ENCODE results near the gene ZBED1.
"Not testable (repeated sequence)": the region's sequence is repeated elsewhere in the genome, so short reads cannot be mapped to it uniquely, and the experiment has no call there.

The ZBED1 gene

DNA sequence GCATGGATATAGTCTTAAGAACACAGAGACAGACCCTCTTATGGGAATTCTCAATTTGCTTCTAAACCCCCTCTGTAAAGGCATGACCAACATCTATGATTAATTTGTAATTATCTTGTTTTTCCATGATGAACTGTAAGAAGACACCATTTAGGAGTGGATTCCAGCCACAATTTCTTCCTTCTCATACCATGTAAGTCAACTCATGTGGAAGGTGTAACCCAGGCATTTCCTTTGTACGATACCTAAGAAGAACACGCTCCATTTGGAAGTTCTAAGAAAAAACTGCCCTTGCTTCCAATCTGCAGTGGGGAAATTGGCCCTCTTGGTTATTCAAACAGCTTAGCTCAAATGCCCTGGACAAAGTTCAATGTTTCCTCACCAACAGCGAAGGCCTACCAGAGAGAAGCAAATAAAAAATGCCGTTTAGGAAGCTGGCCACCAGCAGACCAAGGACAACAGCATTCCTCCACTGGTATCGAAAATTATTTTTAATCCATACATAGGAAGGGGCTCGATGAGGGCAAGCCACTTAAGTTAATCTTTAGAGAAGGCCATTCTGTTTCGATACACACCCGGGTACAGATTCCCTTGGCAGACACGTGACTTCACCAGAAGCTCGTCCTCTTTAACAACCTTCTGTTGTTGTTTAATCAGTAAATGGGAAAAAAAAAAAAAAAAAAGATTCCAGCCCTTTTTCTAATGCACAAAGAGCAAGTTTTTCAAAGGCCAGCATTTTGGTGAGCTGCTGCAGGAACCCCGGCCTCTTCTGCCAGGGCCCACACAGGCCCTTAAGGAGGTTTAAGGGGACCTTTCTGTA, 2.6 kb downstream of the ZBED1 start:
- no peak for DNase-seq (ENCODE audit: low read depth in 2 of 2)

DNA sequence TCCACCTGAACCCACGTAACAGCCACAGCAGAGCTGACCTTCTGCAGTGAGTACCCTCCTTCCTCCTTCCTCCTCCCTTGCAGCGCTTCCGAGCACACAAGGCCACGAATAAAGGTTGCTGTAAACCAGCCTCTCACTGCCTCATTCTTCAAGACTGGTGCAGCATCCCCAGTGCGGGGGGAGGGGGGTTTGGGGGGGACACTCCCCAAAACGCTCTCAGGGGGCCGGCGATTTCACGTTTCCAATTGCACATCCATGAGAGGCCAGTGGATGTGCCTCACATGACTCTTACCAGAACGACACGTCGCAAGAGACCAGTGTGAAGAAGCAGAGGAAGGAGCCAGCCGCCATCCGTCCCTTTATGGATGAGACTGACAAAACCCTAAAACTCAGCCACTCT, 5.2 kb downstream of the ZBED1 start:
- DNase-seq (ENCODE audit: low read depth in 2 of 2): no peak

DNA sequence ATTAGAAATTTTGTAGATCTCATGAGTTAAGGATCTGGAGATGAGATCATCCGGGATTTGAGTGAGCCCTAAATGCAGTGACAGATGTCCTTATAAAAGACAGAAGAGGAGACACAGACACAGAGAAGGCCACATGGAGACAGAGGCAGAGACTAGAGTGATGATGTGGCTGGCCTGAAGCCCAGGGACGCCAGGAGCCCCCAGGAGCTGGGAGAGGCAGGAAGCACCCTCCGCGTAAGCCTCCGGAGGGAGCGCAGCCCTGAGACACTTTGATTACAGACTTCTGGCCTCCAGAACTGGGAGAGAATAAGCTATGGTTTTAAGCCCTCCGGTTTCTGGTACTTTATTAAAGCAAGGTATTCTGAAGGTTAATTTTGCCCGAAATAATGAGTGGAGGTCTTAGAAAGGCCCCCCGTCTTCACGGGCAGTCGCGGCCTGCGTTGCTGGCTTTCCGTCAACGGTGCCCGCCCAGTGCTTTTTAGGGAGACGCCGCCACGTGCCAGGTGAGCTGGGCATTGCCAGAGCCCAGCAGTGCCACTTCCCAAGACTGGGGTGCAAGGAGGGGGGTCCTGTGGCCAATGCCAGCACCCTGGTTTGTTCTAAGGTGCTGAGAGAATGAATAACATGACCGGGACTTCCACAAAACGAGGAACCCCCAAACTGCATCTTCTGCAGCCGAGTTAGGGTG, 8.1 kb downstream of the ZBED1 start:
- DNase-seq (ENCODE audit: low read depth in 2 of 2): no peak

DNA sequence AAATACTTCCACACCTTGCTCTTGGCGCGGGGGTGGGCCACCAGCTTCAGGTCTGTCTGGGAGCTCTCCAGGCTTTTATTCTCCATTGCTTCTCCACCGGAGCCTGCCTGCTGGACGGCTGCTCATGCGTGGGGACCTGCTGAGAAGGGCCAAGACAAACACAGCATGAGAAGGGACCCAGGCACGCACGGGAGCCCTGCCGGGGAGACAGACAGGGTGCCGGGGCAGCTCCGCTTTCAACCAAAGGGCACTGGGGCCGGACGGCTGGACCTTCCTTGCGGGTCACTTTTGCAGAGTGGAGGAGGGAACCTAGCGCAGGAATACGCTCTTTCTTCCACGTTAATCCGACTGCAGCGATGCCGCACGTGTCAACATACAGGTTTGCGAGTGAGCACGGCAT, 10.1 kb downstream of the ZBED1 start:
- DNase-seq (ENCODE audit: low read depth in 2 of 2): no peak

DNA sequence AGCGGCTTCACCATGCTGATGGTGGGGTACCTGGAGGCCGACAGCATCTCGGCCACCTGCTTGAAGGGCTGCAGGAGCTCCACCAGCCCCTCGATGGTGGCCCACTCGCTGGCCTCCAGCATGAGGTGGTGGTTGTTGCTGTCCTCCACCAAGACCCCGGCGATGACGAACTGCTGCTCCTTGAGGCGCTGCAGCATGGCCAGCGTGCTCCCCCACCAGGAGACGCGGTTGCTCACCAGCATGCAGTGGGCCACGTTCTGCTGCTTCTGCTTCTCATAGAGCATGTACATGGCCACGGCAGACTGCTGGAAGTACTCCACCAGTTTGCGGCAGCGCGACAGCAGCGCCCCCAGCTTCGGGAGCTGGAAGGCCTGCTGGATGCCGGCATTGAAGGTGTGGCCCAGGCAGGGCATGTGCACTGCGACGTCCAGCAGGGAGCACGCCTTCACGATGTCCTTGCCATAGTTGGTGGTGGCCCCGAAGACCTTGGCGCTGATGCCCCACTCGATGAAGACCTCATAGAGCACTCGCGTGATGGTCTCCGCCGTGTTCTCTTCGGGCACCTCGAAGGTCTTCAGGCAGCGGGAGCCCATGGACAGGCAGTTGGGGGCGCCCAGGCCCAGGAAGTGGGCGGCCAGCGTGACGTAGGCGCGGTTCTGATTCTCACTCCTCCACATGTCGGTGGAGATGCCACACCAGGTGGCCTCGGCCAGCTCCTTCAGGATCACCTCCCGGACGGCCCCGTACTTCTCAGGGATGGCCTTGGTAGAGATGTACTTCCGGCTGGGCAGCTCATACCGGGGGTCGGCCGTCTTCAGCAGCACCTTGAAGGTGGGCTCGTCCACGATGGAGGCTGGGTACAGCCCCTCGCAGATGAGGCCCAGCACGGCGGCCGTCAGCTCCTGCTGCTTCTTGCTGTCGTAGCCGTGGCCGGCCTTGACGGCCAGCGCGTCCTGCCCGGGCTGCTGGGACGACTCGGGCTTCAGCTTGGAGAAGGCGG, 11.0 kb downstream of the ZBED1 start:
- DNase-seq (ENCODE audit: low read depth in 2 of 2): no peak

DNA sequence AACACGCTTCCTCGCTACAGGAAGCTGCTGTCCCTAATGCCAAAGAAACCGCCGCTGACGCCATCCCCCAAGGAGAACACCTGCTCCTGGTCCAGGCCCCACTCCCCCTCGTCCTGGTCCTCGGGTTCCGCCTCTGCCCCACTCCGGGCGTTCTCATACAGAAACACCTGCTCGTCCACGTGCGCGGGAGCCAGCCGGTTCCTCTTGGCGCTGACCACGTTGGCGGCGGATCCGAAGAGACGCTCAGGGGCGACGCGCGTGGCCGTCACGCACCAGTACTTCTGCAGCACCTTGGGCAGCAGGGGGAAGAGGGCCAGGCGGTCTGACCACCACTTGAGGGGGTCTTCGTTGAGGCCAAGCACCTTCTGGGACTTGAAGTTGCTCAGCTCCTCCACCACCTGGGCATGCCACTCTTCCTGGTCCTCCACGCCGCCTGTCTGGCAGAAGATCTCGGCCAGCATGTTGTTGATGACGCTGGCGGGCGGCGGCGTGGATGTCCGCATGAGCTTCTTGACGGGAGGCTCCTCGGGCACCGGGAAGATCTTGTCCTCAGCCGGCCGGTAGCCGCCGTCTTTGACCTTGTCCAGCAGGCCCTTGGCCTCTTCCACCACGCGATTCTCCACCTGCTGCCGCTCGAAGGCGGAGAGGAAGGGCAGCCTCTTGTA, 12.0 kb downstream of the ZBED1 start:
- no peak for DNase-seq (ENCODE audit: low read depth in 2 of 2)

DNA sequence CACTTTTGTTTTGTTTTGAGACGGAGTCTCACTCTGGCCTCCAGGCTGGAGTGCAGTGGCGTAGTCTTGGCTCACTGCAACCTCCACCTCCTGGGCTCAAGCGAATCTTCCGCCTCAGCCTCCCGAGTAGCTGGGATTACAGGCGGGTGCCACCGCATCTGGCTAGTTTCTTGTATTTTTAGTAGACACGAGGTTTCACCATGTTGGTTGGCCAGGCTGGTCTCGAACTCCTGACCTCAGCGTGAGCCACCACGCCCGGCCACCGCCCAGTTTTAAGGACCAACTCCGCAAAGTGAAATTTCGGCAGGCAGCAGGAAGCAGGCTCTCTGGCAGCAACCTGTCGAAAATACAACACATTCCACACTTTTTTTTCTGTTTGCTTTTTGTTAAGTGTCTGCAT, 13.4 kb downstream of the ZBED1 start:
- no peak for DNase-seq (ENCODE audit: low read depth in 2 of 2)

DNA sequence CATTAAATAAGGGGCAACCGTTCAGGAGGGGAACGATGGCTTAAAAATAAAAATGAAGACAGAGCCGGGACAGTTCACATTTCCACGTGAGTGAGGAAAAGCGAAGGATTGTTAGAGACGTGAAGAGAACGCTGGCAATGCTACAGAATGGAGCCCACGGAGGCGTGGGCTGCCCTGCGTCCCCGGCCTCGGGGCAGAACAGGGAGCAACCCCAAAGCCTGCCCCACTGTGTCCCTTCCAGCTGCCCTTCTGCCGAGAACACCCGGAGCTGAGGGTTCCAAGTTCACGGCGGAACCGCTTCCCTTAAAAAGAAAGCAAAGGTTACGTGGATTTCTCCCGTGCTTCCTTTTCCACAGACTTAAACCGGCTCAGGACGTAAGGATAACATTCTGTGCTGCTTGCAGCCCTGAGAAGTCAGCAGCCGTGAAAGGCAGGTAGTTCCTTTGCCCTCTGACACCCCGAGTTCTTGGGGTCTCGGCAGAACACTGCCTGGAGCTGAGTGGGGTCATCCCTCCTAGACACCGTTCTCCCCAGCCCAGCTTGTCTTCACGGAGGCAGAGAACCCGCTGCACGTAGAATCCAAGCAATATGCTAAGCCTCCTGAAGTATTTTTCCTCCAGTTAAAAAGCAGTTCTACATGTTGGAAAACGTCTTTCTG, 14.2 kb downstream of the ZBED1 start:
- no peak for DNase-seq (ENCODE audit: low read depth in 2 of 2)

DNA sequence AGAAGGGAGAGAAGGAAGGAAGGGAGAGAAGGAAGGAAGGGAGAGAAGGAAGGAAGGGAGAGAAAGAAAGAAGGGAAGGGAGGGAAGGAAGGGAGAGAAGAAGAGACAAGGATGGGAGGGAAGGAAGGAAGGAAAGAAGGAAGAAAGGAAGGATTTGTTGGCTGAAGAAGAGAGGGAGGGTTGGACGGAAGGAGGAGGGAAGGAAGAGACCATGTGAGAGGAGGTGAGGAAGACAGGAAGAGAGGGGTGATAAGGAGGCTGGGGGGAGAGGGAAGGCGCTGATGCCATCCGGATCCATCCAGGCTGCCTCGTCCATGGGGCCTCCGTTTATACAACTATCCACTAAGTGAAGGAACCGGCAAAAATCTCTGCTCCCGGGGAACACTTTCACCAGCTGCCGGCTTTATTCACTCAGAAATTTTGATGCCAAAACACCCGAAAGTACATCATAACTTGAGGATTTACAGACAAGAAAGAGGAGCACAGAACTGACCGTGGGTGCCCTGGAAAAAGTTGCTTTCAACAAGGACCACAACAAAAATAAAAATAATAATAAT, 14.9 kb downstream of the ZBED1 start:
- no peak for DNase-seq (ENCODE audit: low read depth in 2 of 2)

DNA sequence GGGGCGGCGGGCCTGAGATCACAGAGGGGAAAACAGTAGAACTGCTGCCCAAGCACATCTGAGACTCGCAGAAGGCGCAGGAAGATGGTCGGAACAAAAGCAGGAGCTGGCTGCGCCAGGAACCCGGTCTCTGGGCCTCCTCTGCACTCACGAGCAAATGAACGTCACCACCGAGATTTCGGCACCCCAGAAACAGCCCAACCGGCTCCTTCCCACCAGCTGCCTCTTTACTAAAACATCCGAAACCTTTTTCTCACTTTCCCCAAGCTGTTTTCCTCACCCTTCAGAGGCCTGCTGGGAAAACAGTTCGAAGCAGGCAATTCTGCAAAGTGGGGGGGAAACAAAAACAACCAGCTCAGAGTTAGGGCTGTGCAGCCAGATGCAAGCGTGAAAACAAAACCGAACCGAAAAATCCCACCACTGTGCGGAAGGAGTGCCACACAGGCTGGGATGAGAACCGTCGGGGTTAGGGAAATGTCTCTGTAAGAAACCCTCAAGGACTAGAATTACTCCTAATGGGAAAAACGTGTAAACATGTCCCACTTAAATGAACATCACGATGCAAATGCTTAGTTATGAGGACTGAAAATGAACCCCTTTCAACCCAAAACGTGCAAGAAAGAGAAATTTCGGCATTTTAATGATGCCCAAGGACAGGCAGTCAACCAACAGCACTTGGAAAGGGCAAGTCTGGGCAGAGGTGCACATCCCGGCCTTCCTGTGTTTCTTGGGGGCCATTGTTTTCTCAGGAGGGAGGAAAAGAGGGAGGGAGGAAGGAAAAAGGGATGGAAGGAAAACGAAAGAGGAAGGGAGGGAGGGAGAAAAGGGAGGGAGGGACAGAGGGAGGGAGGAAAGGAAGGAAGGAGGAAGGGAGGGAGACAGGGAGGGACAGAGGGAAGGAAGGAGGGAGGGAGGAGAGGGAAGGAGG, 15.8 kb downstream of the ZBED1 start:
- no peak for DNase-seq (ENCODE audit: low read depth in 2 of 2)

DNA sequence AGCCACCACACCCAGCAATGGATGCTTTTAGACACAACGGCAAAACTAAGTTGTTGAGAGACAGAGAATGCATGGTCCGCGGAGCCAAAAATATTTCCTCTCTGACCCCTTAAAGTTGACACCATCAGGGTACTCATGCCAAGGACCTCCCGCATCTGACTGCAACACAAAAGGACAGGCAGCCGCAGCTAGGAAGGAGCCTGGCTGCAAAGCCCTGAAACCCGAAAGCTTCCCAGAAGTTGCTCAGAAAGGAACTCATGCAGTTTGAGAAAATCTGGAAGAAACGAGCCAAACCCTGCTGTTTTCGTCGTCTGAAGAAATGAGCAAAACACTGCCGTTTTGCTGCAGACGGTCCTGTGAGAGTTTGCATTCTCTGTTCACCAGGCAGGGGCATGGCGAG, 16.5 kb downstream of the ZBED1 start:
- no peak for DNase-seq (ENCODE audit: low read depth in 2 of 2)

DNA sequence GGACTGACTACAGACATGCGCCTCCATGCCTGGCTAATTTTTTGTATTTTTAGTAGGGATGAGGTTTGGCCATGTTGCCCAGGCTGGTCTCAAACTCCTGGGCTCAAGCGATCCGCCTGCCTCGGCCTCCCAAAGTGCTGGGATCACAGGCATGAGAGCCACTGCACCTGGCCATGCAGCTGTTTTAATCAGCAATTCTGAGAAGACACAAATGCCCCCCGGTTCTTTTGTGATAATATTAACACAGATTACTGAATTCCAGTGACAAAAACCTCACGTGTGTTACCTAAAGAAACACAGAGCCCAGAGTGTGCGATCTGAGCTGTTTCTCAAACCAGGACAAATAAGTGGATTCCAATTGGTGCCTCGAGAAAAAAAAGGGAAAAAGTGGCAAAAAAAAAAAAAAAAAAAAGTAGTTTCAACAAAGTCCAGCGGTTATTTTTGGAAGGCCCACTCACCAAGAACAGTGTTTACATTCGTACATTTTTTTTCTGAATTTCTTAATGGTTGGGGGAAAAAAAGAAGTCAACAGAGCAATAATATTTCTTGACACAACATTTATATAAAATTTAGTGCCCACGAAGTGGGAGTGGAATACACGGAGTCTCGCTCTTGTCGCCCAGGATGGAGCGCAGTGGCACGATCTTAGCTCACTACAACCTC, 17.2 kb downstream of the ZBED1 start:
- no peak for DNase-seq (ENCODE audit: low read depth in 2 of 2)

DNA sequence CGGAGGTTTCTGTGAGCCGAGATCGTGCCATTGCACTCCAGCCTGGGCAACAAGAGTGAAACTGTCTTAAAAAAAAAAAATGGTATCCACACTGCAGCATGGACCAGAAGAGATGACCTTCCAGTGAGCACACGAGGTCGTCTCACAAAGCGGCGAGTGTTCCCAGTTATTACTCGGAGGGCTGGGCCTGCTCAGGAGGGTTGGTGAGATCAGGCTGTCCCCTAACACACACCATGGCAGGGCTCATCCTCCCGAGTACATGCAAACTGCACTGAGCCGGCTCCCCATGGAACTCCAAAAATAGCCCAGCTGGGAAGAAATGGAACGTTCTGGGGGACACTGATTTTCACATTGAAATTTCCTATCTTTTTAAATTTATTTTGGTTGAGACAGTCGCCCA, 19.2 kb downstream of the ZBED1 start:
- not testable (repeated sequence) for DNase-seq (ENCODE audit: low read depth in 2 of 2)

DNA sequence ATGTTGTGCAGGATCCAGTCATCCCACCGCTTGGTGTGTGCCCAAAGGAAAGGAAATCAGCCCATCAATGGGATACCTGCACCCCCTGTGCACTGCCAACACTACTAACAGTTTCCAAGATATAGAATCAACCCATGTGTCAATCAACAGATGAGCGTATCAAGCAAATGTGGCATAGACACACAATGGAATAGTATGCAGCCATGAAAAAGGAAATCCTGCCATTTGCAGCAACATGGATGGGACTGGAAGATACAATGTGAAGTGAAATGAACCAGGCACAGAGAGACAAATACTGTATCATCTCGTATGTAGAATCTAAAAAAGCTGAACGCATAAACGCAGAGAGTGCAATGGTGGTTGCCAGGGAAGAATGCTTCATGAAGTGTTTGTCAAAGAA, 20.8 kb downstream of the ZBED1 start:
- not testable (repeated sequence) for DNase-seq (ENCODE audit: low read depth in 2 of 2)

DNA sequence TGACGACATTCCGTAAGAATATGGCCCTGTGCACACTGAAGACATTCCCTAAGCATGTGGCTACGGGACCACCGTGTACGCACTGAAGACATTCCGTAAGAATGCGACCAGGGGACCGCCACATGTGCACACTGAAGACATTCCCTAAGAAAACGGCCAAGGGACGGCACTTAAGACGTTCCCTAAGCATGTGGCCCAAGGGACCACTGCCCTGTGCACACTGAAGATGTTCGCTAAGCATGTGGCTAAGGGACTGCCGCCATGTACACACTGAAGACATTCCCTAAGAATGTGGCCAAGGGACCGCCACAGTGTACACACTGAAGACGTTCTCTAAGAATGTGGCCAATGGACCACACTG, 21.4 kb downstream of the ZBED1 start:
- DNase-seq (ENCODE audit: low read depth in 2 of 2): no peak

DNA sequence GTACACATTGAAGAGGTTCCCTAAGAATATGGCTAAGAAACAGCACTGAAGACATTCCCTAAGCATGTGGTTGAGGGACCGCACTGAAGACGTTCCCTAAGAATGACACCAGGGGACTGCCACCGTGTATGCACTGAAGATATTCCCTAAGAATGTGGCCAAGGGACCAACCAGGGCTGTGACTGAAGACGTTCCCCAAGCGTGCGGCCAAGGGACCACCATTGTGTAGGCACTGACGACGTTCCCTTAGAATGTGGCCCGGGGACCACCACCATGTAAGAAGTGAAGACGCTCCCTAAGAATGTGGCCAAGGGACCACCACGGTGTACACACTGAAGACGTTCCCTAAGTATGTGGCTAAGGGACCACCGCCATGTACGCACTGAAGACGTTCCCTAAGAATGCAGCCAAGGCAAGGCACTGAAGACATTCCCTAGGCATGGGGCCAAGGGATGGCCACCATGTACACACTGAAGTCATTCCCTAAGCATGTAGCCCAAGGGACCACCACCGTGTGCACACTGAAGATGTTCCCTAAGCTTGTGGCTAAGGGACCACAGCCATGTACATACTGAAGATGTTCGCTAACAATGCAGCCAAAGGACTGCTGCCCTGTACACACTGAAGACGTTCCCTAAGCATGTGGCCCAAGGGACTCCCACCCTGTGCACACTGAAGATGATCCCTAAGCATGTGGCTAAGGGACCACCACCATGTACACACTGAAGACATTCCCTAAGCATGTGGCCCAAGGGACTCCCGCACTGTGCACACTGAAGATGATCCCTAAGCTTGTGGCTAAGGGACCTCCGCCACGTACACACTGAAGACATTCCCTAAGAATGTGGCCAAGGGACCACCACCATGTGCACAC, 22.0 kb downstream of the ZBED1 start:
- DNase-seq (ENCODE audit: low read depth in 2 of 2): no peak

DNA sequence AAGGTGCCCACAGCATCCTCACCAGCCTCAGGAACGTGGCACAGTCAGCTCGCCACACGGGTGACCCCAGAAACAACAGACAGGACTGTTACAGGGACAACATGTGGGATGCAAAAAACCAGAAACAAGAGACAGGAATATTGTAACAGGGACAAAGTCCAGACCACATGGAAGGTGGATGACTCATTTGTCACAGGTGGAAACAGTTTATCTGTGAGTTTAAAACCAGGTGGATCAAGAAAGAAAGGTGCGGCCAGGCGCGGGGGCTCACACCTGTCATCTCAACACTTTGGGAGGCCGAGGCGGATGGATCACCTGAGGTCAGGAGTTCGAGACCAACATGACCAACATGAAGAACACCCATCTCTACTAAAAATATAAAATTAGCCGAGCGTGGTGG, 23.5 kb downstream of the ZBED1 start:
- not testable (repeated sequence) for DNase-seq (ENCODE audit: low read depth in 2 of 2)

Data from stimulated activated CD4-positive, alpha-beta T cell treated with anti-CD3 and anti-CD28 coated beads, Interleukin-4, amount 100 ng/mL, for 48 hours (primary cell).